ENCODE data around the gene STARD3. TPM values are rescaled to one million over a fixed set of nuclear protein-coding genes. Genes with fewer than 3 reads are reported as not detected.

STARD3 gene
- total and polyA plus RNA-seq, 2 donors from 2014 or later: 32.1 to 47.6 TPM

- intact Hi-C loops (cut with DNase I): no loop called here
- DNase-seq (no peak), FAIRE-seq (no peak)
- TF ChIP-seq, protein P1, sequence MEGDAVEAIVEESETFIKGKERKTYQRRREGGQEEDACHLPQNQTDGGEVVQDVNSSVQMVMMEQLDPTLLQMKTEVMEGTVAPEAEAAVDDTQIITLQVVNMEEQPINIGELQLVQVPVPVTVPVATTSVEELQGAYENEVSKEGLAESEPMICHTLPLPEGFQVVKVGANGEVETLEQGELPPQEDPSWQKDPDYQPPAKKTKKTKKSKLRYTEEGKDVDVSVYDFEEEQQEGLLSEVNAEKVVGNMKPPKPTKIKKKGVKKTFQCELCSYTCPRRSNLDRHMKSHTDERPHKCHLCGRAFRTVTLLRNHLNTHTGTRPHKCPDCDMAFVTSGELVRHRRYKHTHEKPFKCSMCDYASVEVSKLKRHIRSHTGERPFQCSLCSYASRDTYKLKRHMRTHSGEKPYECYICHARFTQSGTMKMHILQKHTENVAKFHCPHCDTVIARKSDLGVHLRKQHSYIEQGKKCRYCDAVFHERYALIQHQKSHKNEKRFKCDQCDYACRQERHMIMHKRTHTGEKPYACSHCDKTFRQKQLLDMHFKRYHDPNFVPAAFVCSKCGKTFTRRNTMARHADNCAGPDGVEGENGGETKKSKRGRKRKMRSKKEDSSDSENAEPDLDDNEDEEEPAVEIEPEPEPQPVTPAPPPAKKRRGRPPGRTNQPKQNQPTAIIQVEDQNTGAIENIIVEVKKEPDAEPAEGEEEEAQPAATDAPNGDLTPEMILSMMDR (IDR thresholded peaks at IDR 0.05; ENCODE audit: borderline replicate concordance, extremely low read depth, insufficient read depth): no peak
- H3K27me3 ChIP-seq (ENCODE audit: control insufficient read depth, insufficient read depth, low read length): peaks cover 4% of the 10 kb centered on the region
- no peak overlapping the region for H3K4me3 ChIP-seq (ENCODE audit: low read length in 3 of 3)
- no peaks in the 10 kb centered on the region for H3K9me3 ChIP-seq (ENCODE audit: control insufficient read depth in 2 of 3, insufficient read depth in 1 of 3, low read length in 3 of 3)
- no peak overlapping the region for H3K9ac ChIP-seq (ENCODE audit: low read length in 3 of 3)
- no peaks in the 10 kb centered on the region for H3K4me1 ChIP-seq (ENCODE audit: control insufficient read depth in 2 of 3, insufficient read depth in 2 of 3, low read depth in 1 of 3, low read length in 3 of 3)
- no peaks in the 10 kb centered on the region for H3K36me3 ChIP-seq (ENCODE audit: control insufficient read depth in 2 of 3, insufficient read depth in 3 of 3, low read length in 3 of 3)
- H3K27ac ChIP-seq (ENCODE audit: low read depth in 2 of 2, low read length in 2 of 2): no peak overlapping the region
Observed at GRCh38 chr17:39614545-39615157, 22.3 kb upstream of the STARD3 start.

DNA sequence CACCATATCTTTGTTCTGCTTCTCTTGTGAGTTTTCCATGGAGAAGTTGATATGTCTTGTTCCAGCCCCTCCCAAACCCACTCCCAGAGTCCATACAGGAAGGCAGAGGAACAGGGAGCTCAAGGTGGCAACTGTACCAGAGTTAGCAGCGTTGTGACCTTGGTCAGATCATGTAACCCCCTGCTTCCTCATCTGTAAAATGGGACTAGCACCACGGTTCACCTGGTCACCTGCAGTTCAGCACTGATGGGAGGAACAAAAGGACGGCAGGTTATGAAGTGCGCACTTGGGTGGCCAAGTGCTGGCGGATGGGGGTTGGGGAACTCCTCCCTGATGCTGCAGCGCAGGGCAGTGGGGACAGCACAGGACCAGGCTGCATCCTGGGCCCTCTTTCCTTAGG, 21.5 kb upstream of the STARD3 start:
- no peaks in the 10 kb centered on the region for H3K4me1 ChIP-seq (ENCODE audit: control insufficient read depth in 2 of 3, insufficient read depth in 2 of 3, low read depth in 1 of 3, low read length in 3 of 3)
- FAIRE-seq (no peak), DNase-seq (peak in 1 of 5 donors; percentile 43)
- H3K27ac ChIP-seq (ENCODE audit: low read depth in 2 of 2, low read length in 2 of 2): no peak overlapping the region
- intact Hi-C loops (cut with DNase I): no loop called here
- H3K27me3 ChIP-seq (ENCODE audit: control insufficient read depth, insufficient read depth, low read length): peaks cover 2% of the 10 kb centered on the region
- TF ChIP-seq, protein P1 (IDR thresholded peaks at IDR 0.05; ENCODE audit: borderline replicate concordance, extremely low read depth, insufficient read depth): no peak
- H3K9ac ChIP-seq (ENCODE audit: low read length in 3 of 3): no peak overlapping the region
- no peak overlapping the region for H3K4me3 ChIP-seq (ENCODE audit: low read length in 3 of 3)
- no peaks in the 10 kb centered on the region for H3K9me3 ChIP-seq (ENCODE audit: control insufficient read depth in 2 of 3, insufficient read depth in 1 of 3, low read length in 3 of 3)
- H3K36me3 ChIP-seq (ENCODE audit: control insufficient read depth in 2 of 3, insufficient read depth in 3 of 3, low read length in 3 of 3): no peaks in the 10 kb centered on the region

DNA sequence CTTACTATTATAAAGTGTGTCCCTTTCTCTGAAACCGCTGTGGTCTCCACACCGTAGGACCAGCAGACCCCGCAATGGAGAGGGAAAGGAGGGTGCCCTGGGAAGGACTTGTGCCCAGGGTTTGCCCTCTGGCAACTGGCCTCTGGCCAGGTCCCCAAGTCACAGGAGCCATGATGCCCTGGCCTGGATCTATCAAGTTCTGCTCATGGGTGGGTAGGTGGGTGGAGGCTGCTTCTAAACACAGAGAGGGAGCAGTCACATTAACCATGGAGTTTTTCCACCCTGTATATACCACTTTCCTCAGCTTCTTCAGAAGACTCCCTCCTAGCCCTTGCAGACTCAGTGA, 19.9 kb upstream of the STARD3 start:
- intact Hi-C loops (cut with DNase I): no loop called here
- Histone ChIP-seq H3K9me3 (ENCODE audit: control insufficient read depth in 2 of 3, insufficient read depth in 1 of 3, low read length in 3 of 3) (no peaks in the 10 kb centered on the region), H3K9ac (ENCODE audit: low read length in 3 of 3) (no peak overlapping the region), H3K27ac (ENCODE audit: low read depth in 2 of 2, low read length in 2 of 2) (no peak overlapping the region), H3K4me1 (ENCODE audit: control insufficient read depth in 2 of 3, insufficient read depth in 2 of 3, low read depth in 1 of 3, low read length in 3 of 3) (peaks cover 0 to 2% (median 1%) of the 10 kb centered on the region in 3 donors), H3K4me3 (ENCODE audit: low read length in 3 of 3) (no peak overlapping the region), H3K36me3 (ENCODE audit: control insufficient read depth in 2 of 3, insufficient read depth in 3 of 3, low read length in 3 of 3) (no peaks in the 10 kb centered on the region), H3K27me3 (ENCODE audit: control insufficient read depth, insufficient read depth, low read length) (peaks cover 2% of the 10 kb centered on the region)
- FAIRE-seq: no peak
- TF ChIP-seq, protein P1 (IDR thresholded peaks at IDR 0.05; ENCODE audit: borderline replicate concordance, extremely low read depth, insufficient read depth): no peak
- DNase-seq: no peak

Data from kidney (tissue), 14 donors.